K562 (cell line): ENCODE data around the gene CELSR1.

Experiments
- BMI1 ChIP-seq: fragments of 150-350 bp; IDR thresholded peaks from 2 replicates; pipeline ENCODE4 v1.6.1; 2014; ENCODE audit warnings: low read length
- CTCF ChIP-seq, 3 experiments: IDR thresholded peaks in 2 of 3; conservative IDR thresholded peaks in 1 of 3; 2 replicates each; pipeline ENCODE4 v1.5.1; 2011 to 2012; ENCODE audit warnings: low read length in 3 of 3, mild to moderate bottlenecking in 3 of 3, control low read depth in 2 of 3, improper control_type of control experiment in 1 of 3, inconsistent platforms in 1 of 3, low read depth in 1 of 3, mixed read lengths in 1 of 3, moderate library complexity in 1 of 3; ENCODE audit not compliant: insufficient read depth in 2 of 3
- E2F3 ChIP-seq: fragments of 250-450 bp; sonication (Bioruptor Pico); IDR thresholded peaks from 2 replicates; pipeline ENCODE4 v1.4.0; 2020; ENCODE audit warnings: mild to moderate bottlenecking
- EZH2 ChIP-seq: IDR thresholded peaks from 2 replicates; pipeline ENCODE4 v1.6.1; 2012; ENCODE audit warnings: low read depth, mild to moderate bottlenecking, inconsistent platforms, low read length, borderline replicate concordance
- KLF13 ChIP-seq: fragments of 450-650 bp; IDR thresholded peaks from 2 replicates; pipeline ENCODE4 v1.6.1; 2016; ENCODE audit warnings: missing genetic modification characterization, low read depth, mild to moderate bottlenecking, missing compliant biosample characterization, moderate library complexity, borderline replicate concordance
- PBX2 ChIP-seq, 2 experiments: IDR thresholded peaks in 1 of 2; conservative IDR thresholded peaks in 1 of 2; 2 replicates each; pipeline ENCODE4 v1.6.1; 2016; ENCODE audit warnings: low read depth in 2 of 2, mild to moderate bottlenecking in 1 of 2, missing compliant biosample characterization in 1 of 2, missing genetic modification characterization in 1 of 2, moderate library complexity in 1 of 2
- POLR2A ChIP-seq: fragments of 450-650 bp; conservative IDR thresholded peaks from 2 replicates; pipeline ENCODE4 v1.6.1; 2016
- POLR3G ChIP-seq: IDR thresholded peaks from 2 replicates; pipeline ENCODE4 v1.6.1; 2011; ENCODE audit not compliant: insufficient read length, insufficient replicate concordance; ENCODE audit errors: extremely low read depth
- THRAP3 ChIP-seq: fragments of 450-650 bp; IDR thresholded peaks from 2 replicates; pipeline ENCODE4 v1.6.1; 2016; ENCODE audit warnings: mild to moderate bottlenecking, inconsistent platforms, borderline replicate concordance
- TF ChIP-seq, protein P1 (sequence below): fragments of 250-450 bp; sonication (Bioruptor Pico); IDR thresholded peaks from 2 replicates; pipeline ENCODE4 v1.4.0; 2020; ENCODE audit warnings: mild to moderate bottlenecking, moderate library complexity
- TF ChIP-seq, protein P2 (sequence below): sonication (generic); formaldehyde crosslinking; IDR thresholded peaks from 2 replicates; pipeline ENCODE4 v1.9.0; 2022; ENCODE audit warnings: mild to moderate bottlenecking, missing genetic modification reagents

DNA sequence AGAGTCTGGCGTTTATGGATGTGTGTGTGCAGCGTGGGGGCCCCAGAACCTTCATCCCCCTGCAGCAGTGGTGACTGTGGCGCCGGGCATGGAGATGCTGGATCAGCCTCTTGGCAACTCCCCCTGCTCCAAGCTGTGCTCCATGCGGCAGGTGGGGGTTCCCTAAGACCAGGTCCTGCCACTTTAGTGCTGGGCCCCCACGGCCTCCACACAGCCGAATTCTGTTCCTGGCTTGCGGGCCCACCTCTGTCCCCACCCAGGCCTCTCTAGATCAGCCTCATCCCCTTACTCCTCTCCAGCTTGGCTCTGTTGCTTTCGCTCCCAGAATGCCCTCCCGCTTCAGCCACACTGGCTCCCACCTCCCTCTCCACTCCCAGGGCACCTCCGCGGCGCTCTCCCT, 142.3 kb downstream of the CELSR1 start:
- no peak for TF ChIP-seq E2F3 (CRISPR knock-in tag)
- TF ChIP-seq PBX2 (CRISPR knock-in tag; IDR thresholded peaks at IDR 0.05; ENCODE audit: low read depth): no peak
- no peak for TF ChIP-seq PBX2 (tag; conservative IDR thresholded peaks at IDR 0.05; ENCODE audit: low read depth)
- TF ChIP-seq POLR3G: no peak
- no peak for TF ChIP-seq KLF13
- TF ChIP-seq POLR2A: no peak
- TF ChIP-seq, protein P1, sequence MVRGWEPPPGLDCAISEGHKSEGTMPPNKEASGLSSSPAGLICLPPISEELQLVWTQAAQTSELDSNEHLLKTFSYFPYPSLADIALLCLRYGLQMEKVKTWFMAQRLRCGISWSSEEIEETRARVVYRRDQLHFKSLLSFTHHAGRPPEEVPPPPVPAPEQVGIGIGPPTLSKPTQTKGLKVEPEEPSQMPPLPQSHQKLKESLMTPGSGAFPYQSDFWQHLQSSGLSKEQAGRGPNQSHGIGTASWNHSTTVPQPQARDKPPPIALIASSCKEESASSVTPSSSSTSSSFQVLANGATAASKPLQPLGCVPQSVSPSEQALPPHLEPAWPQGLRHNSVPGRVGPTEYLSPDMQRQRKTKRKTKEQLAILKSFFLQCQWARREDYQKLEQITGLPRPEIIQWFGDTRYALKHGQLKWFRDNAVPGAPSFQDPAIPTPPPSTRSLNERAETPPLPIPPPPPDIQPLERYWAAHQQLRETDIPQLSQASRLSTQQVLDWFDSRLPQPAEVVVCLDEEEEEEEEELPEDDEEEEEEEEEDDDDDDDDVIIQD (CRISPR knock-in tag): no peak
- no peak for TF ChIP-seq CTCF (IDR thresholded peaks at IDR 0.05 in 2 of 3, conservative IDR thresholded peaks at IDR 0.05 in 1 of 3; ENCODE audit: insufficient read depth in 2 of 3, low read depth in 1 of 3, low read length in 3 of 3)
- TF ChIP-seq, protein P2, sequence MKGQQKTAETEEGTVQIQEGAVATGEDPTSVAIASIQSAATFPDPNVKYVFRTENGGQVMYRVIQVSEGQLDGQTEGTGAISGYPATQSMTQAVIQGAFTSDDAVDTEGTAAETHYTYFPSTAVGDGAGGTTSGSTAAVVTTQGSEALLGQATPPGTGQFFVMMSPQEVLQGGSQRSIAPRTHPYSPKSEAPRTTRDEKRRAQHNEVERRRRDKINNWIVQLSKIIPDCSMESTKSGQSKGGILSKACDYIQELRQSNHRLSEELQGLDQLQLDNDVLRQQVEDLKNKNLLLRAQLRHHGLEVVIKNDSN: no peak
- no peak for TF ChIP-seq THRAP3
- no peak for TF ChIP-seq BMI1
- TF ChIP-seq EZH2: no peak
